Stomach smooth muscle (tissue), 2 donors: Measurements from ENCODE around the gene CD40LG.

ENCODE experiments used
- H3K27ac ChIP-seq: one replicate; pipeline ENCODE4 v1.7.0; 2013; ENCODE audit warnings: mild to moderate bottlenecking, low read length, inconsistent platforms
- H3K27me3 ChIP-seq, 2 donors: one replicate each; pipeline ENCODE4 v1.7.0; 2013; ENCODE audit warnings: low read length in 2 of 2; ENCODE audit not compliant: insufficient read depth in 2 of 2, control insufficient read depth in 1 of 2
- H3K36me3 ChIP-seq, 2 donors: one replicate each; pipeline ENCODE4 v1.7.0; 2013; ENCODE audit warnings: low read length in 2 of 2; ENCODE audit not compliant: control insufficient read depth in 2 of 2, insufficient read depth in 2 of 2
- H3K4me1 ChIP-seq: one replicate; pipeline ENCODE4 v1.7.0; 2013; ENCODE audit warnings: low read length; ENCODE audit not compliant: control insufficient read depth, insufficient read depth
- H3K4me3 ChIP-seq, 2 donors: one replicate each; pipeline ENCODE4 v1.7.0; 2013; ENCODE audit warnings: low read length in 2 of 2
- H3K9ac ChIP-seq, 2 donors: one replicate each; pipeline ENCODE4 v1.7.0; 2013; ENCODE audit warnings: low read length in 2 of 2, mild to moderate bottlenecking in 1 of 2
- H3K9me3 ChIP-seq, 2 donors: one replicate each; pipeline ENCODE4 v1.7.0; 2013; ENCODE audit warnings: low read length in 2 of 2; ENCODE audit not compliant: control insufficient read depth in 2 of 2
- donor health status: healthy.
- donor health status: Pancreatic carcinoma.

CD40LG gene

DNA sequence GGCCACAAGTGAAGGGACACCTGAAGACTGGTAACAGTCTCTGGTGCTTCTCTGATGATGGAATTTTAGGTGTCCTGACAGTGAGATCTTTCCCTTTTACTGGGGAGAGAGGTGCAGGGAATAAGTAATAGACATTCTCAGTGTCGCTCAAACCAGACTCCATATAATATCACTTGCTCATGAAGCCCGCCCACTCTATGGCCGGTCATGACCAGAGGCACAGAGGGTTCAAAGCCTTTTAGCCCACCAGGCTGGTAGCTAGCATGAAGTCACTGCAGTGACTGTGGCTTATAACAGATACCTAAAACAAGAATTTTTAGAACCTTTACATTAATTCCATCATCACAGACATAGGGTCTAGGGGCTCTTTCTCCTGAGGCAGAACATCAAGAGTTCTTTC lies 2.9 kb downstream of the CD40LG start:
- Histone ChIP-seq H3K4me3 (no peak overlapping the region), H3K27me3 (peaks cover 0 to 3% of the 10 kb centered on the region in 2 donors)

DNA sequence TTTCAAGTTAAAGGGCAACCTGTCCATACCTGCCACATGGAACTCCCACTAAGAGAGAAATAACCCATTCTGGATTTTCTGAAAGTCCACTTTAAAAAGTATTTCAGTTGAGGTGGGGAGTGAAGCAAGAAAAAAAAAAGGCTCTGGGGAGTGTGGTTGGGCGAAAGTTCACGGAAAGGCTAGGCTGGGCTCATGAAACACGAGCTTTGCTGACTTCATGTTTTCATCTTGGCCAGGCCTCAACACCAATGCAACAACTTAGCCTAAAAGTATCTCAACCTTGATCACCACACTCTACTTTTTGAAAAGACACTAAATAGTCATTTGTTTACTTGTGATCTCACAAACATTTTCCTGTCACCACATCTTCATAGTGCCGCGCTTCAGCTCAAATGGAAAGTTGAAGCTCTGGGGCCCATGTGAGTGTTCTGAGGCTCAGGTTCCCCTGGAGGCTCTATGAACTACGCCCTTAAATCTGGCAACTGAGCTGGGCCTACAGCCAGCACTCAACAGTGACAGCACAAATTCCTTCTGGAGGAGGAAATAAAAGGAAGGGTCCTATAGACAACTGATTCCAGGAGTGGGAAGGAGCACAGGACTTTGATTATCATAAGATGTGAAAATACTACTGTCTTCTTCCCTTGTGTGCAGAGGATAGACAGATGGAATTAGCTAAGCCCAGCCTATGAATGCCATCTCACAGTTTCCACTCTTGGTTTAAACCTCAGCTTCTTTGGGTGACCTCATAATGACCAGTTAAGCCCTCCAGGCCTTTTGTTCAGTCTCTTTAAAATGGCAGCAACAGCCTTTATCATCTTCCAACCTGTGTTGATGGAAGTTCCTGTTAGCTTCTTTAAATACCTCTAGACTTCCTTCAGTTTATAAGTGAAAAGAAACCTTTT lies 5.1 kb downstream of the CD40LG start:
- Histone ChIP-seq H3K27ac (no peak overlapping the region), H3K36me3 (no peaks in the 10 kb centered on the region), H3K4me1 (no peaks in the 10 kb centered on the region)

More for the DNA sequence above, 2.9 kb downstream of the CD40LG start:
- no peak overlapping the region for H3K9ac ChIP-seq
- H3K27ac ChIP-seq = no peak overlapping the region
- H3K9me3 ChIP-seq = no peaks in the 10 kb centered on the region
- H3K36me3 ChIP-seq = no peaks in the 10 kb centered on the region
- no peaks in the 10 kb centered on the region for H3K4me1 ChIP-seq

DNA sequence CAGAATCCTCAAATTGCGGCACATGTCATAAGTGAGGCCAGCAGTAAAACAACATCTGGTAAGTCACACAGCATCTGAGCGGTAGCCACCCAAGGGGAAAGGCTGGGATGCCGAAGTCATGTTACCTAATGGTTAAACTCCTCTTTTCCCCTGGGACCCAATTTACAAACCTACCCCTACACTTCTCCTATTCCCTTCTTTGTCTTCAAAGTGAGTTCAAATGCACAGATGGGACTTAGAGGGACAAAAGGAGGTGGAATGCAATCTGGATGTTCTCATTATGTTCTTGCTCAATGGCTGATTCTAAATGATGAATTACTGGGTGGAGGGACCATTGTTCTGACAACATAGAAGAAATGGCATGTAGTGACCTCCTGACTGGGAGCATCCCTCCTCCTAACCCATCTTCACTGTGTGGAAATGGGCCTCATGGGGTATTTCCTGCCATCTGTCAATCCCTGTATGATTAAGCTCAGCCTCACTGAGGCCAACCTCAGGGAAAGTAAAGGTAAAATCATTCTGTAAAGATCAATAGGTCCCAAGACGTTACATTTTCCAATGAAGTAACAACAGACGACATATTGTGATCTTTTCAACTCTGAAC lies 8.5 kb downstream of the CD40LG start:
- peaks cover 0 to 2% of the 10 kb centered on the region in 2 donors for H3K27me3 ChIP-seq
- no peak overlapping the region for H3K27ac ChIP-seq
- no peaks in the 10 kb centered on the region for H3K4me1 ChIP-seq
- H3K4me3 ChIP-seq = no peak overlapping the region
- no peaks in the 10 kb centered on the region for H3K9me3 ChIP-seq
- no peak overlapping the region for H3K9ac ChIP-seq
- H3K36me3 ChIP-seq = no peaks in the 10 kb centered on the region

More for the DNA sequence above, 5.1 kb downstream of the CD40LG start:
- no peak overlapping the region for H3K9ac ChIP-seq
- H3K9me3 ChIP-seq = no peaks in the 10 kb centered on the region
- no peak overlapping the region for H3K4me3 ChIP-seq
- no peaks in the 10 kb centered on the region for H3K27me3 ChIP-seq

DNA sequence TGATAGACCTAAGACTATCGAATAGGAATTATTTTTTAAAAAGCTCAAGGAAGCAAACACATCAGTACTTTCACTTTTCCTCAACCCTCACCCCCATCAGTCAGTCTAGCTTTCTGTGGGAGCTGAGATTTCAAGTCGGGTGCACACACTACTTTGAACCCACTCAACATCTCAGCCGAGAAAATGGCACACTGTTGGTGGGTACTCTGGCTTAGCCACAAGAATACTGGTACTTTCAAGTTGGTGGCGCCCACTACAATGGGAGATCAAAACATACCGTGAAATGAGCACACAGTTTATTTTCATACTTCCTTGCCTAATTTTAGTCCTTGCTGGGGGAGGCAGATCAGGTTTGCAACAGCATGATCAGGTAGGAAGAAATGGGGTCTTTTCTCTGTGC lies 10.2 kb downstream of the CD40LG start:
- Histone ChIP-seq H3K4me1 (no peaks in the 10 kb centered on the region), H3K9ac (no peak overlapping the region), H3K9me3 (no peaks in the 10 kb centered on the region), H3K27ac (no peak overlapping the region), H3K36me3 (no peaks in the 10 kb centered on the region), H3K4me3 (no peak overlapping the region), H3K27me3 (peaks cover 0 to 2% of the 10 kb centered on the region in 2 donors)

DNA sequence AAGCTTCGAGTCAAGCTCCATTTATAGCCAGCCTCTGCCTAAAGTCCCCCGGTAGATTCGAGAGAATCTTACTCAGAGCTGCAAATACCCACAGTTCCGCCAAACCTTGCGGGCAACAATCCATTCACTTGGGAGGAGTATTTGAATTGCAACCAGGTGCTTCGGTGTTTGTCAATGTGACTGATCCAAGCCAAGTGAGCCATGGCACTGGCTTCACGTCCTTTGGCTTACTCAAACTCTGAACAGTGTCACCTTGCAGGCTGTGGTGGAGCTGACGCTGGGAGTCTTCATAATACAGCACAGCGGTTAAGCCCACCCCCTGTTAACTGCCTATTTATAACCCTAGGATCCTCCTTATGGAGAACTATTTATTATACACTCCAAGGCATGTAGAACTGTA lies 11.2 kb downstream of the CD40LG start:
- H3K27me3 ChIP-seq = peaks cover 0 to 2% of the 10 kb centered on the region in 2 donors
- no peaks in the 10 kb centered on the region for H3K9me3 ChIP-seq
- H3K4me1 ChIP-seq = no peaks in the 10 kb centered on the region
- H3K36me3 ChIP-seq = no peaks in the 10 kb centered on the region
- no peak overlapping the region for H3K4me3 ChIP-seq
- H3K9ac ChIP-seq = no peak overlapping the region
- no peak overlapping the region for H3K27ac ChIP-seq

DNA sequence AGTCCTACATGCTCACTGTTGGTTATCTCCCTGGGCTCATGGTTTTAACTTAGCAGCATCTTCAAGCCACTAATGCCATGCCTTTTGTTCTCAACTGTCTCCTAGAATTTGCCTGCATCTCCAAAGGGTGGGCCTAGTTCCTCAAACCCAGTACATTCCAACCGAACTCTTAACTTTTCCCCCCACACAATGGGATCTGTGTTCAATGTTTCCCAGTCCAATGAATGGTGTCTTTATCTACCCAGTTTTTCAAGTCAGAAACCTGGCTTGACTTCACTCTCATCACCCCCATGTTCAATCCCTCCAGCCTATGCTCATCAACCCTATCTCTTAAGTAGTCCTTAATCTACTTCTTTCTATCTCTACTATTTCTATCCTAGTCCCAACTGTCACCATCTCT lies 12.9 kb downstream of the CD40LG start:
- no peak overlapping the region for H3K27ac ChIP-seq
- no peaks in the 10 kb centered on the region for H3K4me1 ChIP-seq
- H3K9ac ChIP-seq = no peak overlapping the region
- H3K4me3 ChIP-seq = no peak overlapping the region
- H3K9me3 ChIP-seq = peaks cover 0 to 9% of the 10 kb centered on the region in 2 donors
- H3K27me3 ChIP-seq = peaks cover 0 to 2% of the 10 kb centered on the region in 2 donors
- no peaks in the 10 kb centered on the region for H3K36me3 ChIP-seq

DNA sequence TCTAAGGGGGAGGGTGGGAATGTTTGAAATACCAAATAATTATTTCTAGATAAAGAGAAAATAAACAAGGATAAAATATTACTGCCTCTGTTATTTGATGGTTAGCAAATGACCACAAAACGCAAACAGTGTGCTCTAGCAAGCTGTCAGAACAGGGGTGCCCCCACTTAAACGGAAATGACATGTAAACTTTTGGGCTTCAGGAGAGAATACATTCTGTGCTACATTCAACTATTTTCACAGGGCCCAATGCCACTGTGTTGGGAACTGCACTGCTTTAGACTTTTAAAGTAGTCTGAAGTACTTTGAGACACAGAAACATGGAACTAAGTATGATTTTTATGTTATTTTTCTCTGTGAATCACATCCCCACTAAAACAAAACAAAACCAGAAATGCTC lies 14.1 kb downstream of the CD40LG start:
- Histone ChIP-seq H3K4me3 (no peak overlapping the region), H3K9ac (no peak overlapping the region), H3K4me1 (no peaks in the 10 kb centered on the region), H3K27ac (no peak overlapping the region), H3K36me3 (no peaks in the 10 kb centered on the region), H3K9me3 (peaks cover 0 to 9% of the 10 kb centered on the region in 2 donors), H3K27me3 (peaks cover 0 to 2% of the 10 kb centered on the region in 2 donors)

DNA sequence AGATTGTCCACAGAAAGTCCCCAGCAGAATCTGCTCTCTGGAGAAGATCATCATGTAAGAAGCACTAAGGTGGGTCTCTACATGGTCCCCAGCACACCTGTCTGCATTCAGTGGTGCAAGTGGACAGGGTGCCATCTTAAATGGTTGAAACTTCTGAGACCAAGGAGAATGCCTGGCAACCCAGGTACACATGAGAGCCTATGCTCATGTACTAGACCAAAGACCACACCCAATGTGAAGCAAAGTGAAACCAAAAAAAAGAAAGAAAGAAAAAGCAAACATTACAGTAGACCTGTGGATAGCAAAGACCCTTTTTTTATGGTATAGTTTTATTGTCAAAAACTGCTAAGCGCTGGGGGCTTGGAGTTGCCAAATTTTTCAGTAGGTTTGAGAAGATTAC lies 15.0 kb downstream of the CD40LG start:
- H3K4me3 ChIP-seq = no peak overlapping the region
- H3K27ac ChIP-seq = no peak overlapping the region
- peaks cover 0 to 2% of the 10 kb centered on the region in 2 donors for H3K27me3 ChIP-seq
- H3K4me1 ChIP-seq = no peaks in the 10 kb centered on the region
- H3K36me3 ChIP-seq = peaks cover 0 to 6% of the 10 kb centered on the region in 2 donors
- no peak overlapping the region for H3K9ac ChIP-seq
- peaks cover 0 to 9% of the 10 kb centered on the region in 2 donors for H3K9me3 ChIP-seq

DNA sequence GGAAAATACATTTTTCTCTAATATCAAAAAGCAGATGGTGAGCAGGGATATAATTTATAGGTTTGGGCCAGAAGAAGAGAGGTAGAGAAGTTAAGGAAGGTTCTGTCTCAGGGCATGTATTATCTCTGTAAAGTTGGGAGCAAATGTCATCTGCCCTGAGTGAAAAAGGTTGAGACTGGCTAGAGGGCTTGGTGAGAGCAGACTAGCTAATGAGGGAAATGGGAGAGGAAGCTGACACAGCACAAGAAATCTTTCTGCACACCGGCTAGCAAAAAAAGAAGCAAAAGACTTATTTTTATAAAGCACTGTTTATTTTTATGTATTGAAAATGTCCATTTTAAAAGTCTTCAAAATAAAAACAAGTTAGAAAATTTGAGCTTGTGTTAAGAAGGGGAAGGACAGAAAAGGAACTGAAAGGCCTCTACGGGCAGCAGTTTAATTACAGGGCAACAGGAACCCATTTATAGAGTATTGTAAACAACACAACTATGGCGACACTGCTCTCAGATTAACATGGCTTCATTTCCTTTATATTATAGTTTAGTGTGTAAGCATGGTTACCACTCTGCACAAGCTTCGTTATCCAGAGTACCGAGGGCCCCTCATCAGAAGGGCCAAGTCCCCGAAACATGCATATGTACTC lies 17.4 kb downstream of the CD40LG start:
- no peak overlapping the region for H3K27ac ChIP-seq
- H3K4me3 ChIP-seq = no peak overlapping the region
- H3K27me3 ChIP-seq = peaks cover 0 to 2% of the 10 kb centered on the region in 2 donors
- H3K4me1 ChIP-seq = no peaks in the 10 kb centered on the region
- H3K9me3 ChIP-seq = peaks cover 0 to 9% of the 10 kb centered on the region in 2 donors
- H3K9ac ChIP-seq = no peak overlapping the region
- peaks cover 6 to 8% of the 10 kb centered on the region in 2 donors for H3K36me3 ChIP-seq

DNA sequence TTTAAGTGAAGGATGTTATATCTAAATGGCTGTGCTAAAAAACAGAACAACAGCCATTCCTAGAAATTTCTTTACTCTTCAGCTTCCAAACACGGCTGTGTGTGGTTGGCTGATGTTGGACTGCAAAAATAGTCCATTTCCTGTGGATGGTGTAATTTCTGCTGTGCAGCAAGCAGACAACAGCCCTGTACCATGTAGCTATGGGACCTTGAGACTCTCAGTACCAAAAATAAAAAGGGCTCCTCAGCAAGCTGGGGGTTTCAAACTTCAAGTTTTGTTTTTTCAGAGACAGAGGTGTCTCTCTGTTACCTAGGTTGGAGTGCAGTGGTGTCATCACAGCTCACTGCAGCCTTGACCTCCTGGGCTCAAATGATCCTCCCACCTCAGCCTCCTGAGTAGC lies 18.1 kb downstream of the CD40LG start:
- Histone ChIP-seq H3K4me1 (no peaks in the 10 kb centered on the region), H3K4me3 (no peak overlapping the region), H3K27ac (no peak overlapping the region), H3K36me3 (peaks cover 6 to 8% of the 10 kb centered on the region in 2 donors), H3K9ac (no peak overlapping the region), H3K27me3 (peaks cover 0 to 2% of the 10 kb centered on the region in 2 donors), H3K9me3 (peaks cover 0 to 9% of the 10 kb centered on the region in 2 donors)
